Heart left ventricle (tissue), 16 donors: Measurements from ENCODE around the gene TPH2. TPM values are rescaled to one million over a fixed set of nuclear protein-coding genes. Genes with fewer than 3 reads are reported as not detected.

ENCODE experiments used
- ATAC-seq, 4 donors: fragments of 200-7000 bp; cut with Tn5 transposase; one replicate each; pipeline ENCODE4 v1.9.1; 2020 to 2022; ENCODE audit warnings: moderate library complexity in 4 of 4, mild to moderate bottlenecking in 3 of 4, moderate number of reproducible peaks in 1 of 4
- DNase-seq, 5 donors: peaks; one replicate each; pipeline ENCODE4 v3.0.0-alpha.2; 2020
- H3K27ac ChIP-seq, 12 donors: fragments of 200-600 bp; sonication (generic) in 4 of 12; one replicate each; pipeline versions ENCODE4 v1.5.0 to v1.8.0; 2016 to 2022; ENCODE audit warnings: mild to moderate bottlenecking in 2 of 12
- H3K27me3 ChIP-seq, 9 donors: fragments of 200-600 bp; sonication (generic) in 2 of 9; one replicate each; pipeline versions ENCODE4 v1.5.1 to v1.8.0; 2016 to 2022; ENCODE audit warnings: mild to moderate bottlenecking in 3 of 9
- H3K36me3 ChIP-seq, 9 donors: fragments of 200-600 bp; sonication (generic) in 2 of 9; one replicate each; pipeline versions ENCODE4 v1.5.0 to v1.8.0; 2018 to 2022; ENCODE audit warnings: mild to moderate bottlenecking in 2 of 9
- H3K4me1 ChIP-seq, 12 donors: fragments of 200-600 bp; sonication (generic) in 4 of 12; one replicate each; pipeline versions ENCODE4 v1.5.0 to v1.8.0; 2016 to 2022; ENCODE audit warnings: mild to moderate bottlenecking in 3 of 12
- H3K4me3 ChIP-seq, 12 donors: fragments of 200-600 bp; sonication (generic) in 4 of 12; one replicate each; pipeline versions ENCODE4 v1.5.0 to v1.8.0; 2017 to 2022; ENCODE audit warnings: mild to moderate bottlenecking in 9 of 12, moderate library complexity in 4 of 12
- H3K9me3 ChIP-seq, 12 donors: fragments of 200-600 bp; sonication (generic) in 4 of 12; one replicate each; pipeline versions ENCODE4 v1.5.0 to v1.8.0; 2016 to 2022; ENCODE audit warnings: mild to moderate bottlenecking in 1 of 12
- CTCF ChIP-seq, 12 donors: fragments of 200-600 bp; sonication (generic) in 4 of 12; IDR thresholded peaks; one replicate each; pipeline versions ENCODE4 v1.5.0 to v1.8.0; 2018 to 2022; ENCODE audit warnings: antibody characterized with exemption in 12 of 12, mild to moderate bottlenecking in 5 of 12
- POLR2A ChIP-seq, 2 donors: fragments of 450-650 bp; IDR thresholded peaks; one replicate each; pipeline ENCODE4 v1.6.1; 2017; ENCODE audit warnings: antibody characterized with exemption in 2 of 2, mild to moderate bottlenecking in 2 of 2, moderate library complexity in 2 of 2
- WGBS, 4 donors: extraction: QIAGEN DNeasy Blood & Tissue Kit in 2 of 4; methylation state at CpG; one replicate each; pipeline versions ENCODE4 v1.1.5 to v1.1.7; 2013 to 2018; 5-methylcytosine and 5-hydroxymethylcytosine counted together
- intact Hi-C, 10 donors: fragments of 100-400 bp; cut with DNase I; formaldehyde crosslinking; loops; one replicate each; pipeline versions ENCODE4 v1.11.1 to v1.14.2; 2022
- polyA plus RNA-seq, 2 donors: library from polyadenylated mRNA; stranded (reverse); fragments of 200-250 nt; gene quantifications; one replicate each; pipeline ENCODE4 v1.2.3, GENCODE V29; 2013
- total RNA-seq, 9 donors: library from RNA; depleted of rRNA in 2 of 9; stranded (reverse); fragments of >200 nt in 2 of 9; fragmentation: NEBNext Ultra II Directional in 3 of 9; extraction: Animal tissue kit (Norgen Biotek cat#: 25700) in 3 of 9; gene quantifications; one replicate each; pipeline versions ENCODE4 v1.1.0 to v1.2.4, GENCODE V29; 2016 to 2023
- donor health status: ischemic (EF 13 %, LVEDD 7.1; RV severe dilation, severe dysfunction).
- donor health status: healthy with polysubstance abuse.
- donor health status: DM: no; HTN: yes; CAD: no.
- donor health status: DM: no; HTN: no; CAD: no.
- donor health status: ischemic (EF 25% LVEDD 6.9; RV normal size, moderate dysfunction).
- donor health status: ischemic (EF 25% LVEDD 5.7; RV mildly dilated, moderate dysfunction).
- donor health status: healthy.
- donor health status: DM: yes; HTN: yes; CAD: no.
- donor health status: ischemic (EF 35%, LVEDD 5.7; RV mildly dilated, moderate dysfunction).
- donor health status: nonischemic (EF 11% LVEDD 7.7; RV severe dilation, severe dysfunction).
- donor health status: DM: yes; HTN: yes; CAD: no.
- donor health status: PGD.
- donor health status: ischemic (EF 29% LVEDD 5.4; RV normal size, mild dysfunction).
- donor health status: nonischemic (EF 23%, LVEDD 6.1; RV moderate dilation, normal function).

TPH2 gene
- total and polyA plus RNA-seq, 11 donors, result 0.17 TPM; not detected in 10

- Histone ChIP-seq H3K27me3 (peaks cover 0 to 22% (median 6%) of the 10 kb centered on the region in 9 donors), H3K9me3 (no peaks in the 10 kb centered on the region), H3K4me1 (no peaks in the 10 kb centered on the region), H3K27ac (no peak overlapping the region), H3K36me3 (no peaks in the 10 kb centered on the region), H3K4me3 (no peak overlapping the region)
- intact Hi-C loops, result no loop called here
- DNase-seq (no peak), ATAC-seq (no peak)
- WGBS, 4 donors, result 72 to 85% (median 83%) methylated on average over 4 of the region's 4 CpGs
- TF ChIP-seq POLR2A (IDR thresholded peaks at IDR 0.05) (no peak), CTCF (IDR thresholded peaks at IDR 0.05) (no peak)
Measured at GRCh38 chr12:71950819-71951218, 12.2 kb downstream of the TPH2 start.

GRCh38 chr12:71954083-71954778 lies 15.6 kb downstream of the TPH2 start:
- Histone ChIP-seq H3K27ac (no peak overlapping the region), H3K4me1 (no peaks in the 10 kb centered on the region), H3K4me3 (no peak overlapping the region), H3K36me3 (no peaks in the 10 kb centered on the region), H3K27me3 (no peaks in the 10 kb centered on the region), H3K9me3 (no peaks in the 10 kb centered on the region)
- ATAC-seq, result no peak
- WGBS, 4 donors, result 47 to 60% (median 51%) methylated on average over 13 of the region's 13 CpGs
- DNase-seq, result no peak
- TF ChIP-seq CTCF (IDR thresholded peaks at IDR 0.05) (no peak), POLR2A (IDR thresholded peaks at IDR 0.05) (no peak)
- intact Hi-C loops, result no loop called here

GRCh38 chr12:71954861-71955260 lies 16.2 kb downstream of the TPH2 start:
- 88 to 96% (median 91%) methylated on average over 1 of the region's 1 CpG for WGBS, 4 donors

GRCh38 chr12:71955970-71956369 lies 17.3 kb downstream of the TPH2 start:
- TF ChIP-seq POLR2A (IDR thresholded peaks at IDR 0.05), result no peak
- no peak for TF ChIP-seq CTCF (IDR thresholded peaks at IDR 0.05)
- no peak for ATAC-seq
- intact Hi-C loops, result no loop called here

More at GRCh38 chr12:71954861-71955260, 16.2 kb downstream of the TPH2 start:
- intact Hi-C loops, result no loop called here
- Histone ChIP-seq H3K27ac (no peak overlapping the region), H3K27me3 (no peaks in the 10 kb centered on the region), H3K36me3 (no peaks in the 10 kb centered on the region), H3K4me3 (no peak overlapping the region), H3K4me1 (no peaks in the 10 kb centered on the region), H3K9me3 (no peaks in the 10 kb centered on the region)
- ATAC-seq, result no peak
- TF ChIP-seq CTCF (IDR thresholded peaks at IDR 0.05), result no peak
- no peak for TF ChIP-seq POLR2A (IDR thresholded peaks at IDR 0.05)
- no peak for DNase-seq

More at GRCh38 chr12:71955970-71956369, 17.3 kb downstream of the TPH2 start:
- Histone ChIP-seq H3K36me3 (no peaks in the 10 kb centered on the region), H3K4me3 (no peak overlapping the region), H3K9me3 (no peaks in the 10 kb centered on the region), H3K27ac (no peak overlapping the region), H3K4me1 (no peaks in the 10 kb centered on the region), H3K27me3 (no peaks in the 10 kb centered on the region)
- WGBS, 4 donors, result 53 to 66% (median 55%) methylated on average over 2 of the region's 2 CpGs
- DNase-seq, result no peak
